ENCODE results near the gene TBP.

TBP gene

GRCh38 chr6:170533792-170534191, 20.4 kb upstream of the TBP start:
- peaks cover 63% of the 10 kb centered on the region for H4K20me1 ChIP-seq
- H3K27ac ChIP-seq = no peak overlapping the region
- H3K27me3 ChIP-seq = no peaks in the 10 kb centered on the region
- no peak overlapping the region for H3K9ac ChIP-seq
- H3K36me3 ChIP-seq = peaks cover 68% of the 10 kb centered on the region
- no peak overlapping the region for H3K4me3 ChIP-seq
- no peak for TF ChIP-seq Cebpa-rat (IDR thresholded peaks at IDR 0.05)
- no peak overlapping the region for H3K4me2 ChIP-seq
- H3K9me3 ChIP-seq = no peaks in the 10 kb centered on the region
- H3K4me1 ChIP-seq = no peaks in the 10 kb centered on the region

GRCh38 chr6:170535004-170535403, 19.2 kb upstream of the TBP start:
- Histone ChIP-seq H3K4me2 (no peak overlapping the region), H3K36me3 (peaks cover 79% of the 10 kb centered on the region), H4K20me1 (peaks cover 75% of the 10 kb centered on the region)

GRCh38 chr6:170536671-170537070, 17.5 kb upstream of the TBP start:
- peaks cover 91% of the 10 kb centered on the region for H4K20me1 ChIP-seq
- H3K36me3 ChIP-seq = peaks cover 94% of the 10 kb centered on the region
- TF ChIP-seq Cebpa-rat (IDR thresholded peaks at IDR 0.05) = no peak
- H3K4me1 ChIP-seq = no peaks in the 10 kb centered on the region
- H3K27ac ChIP-seq = no peak overlapping the region
- no peaks in the 10 kb centered on the region for H3K9me3 ChIP-seq
- H3K4me3 ChIP-seq = no peak overlapping the region
- no peak overlapping the region for H3K4me2 ChIP-seq
- no peaks in the 10 kb centered on the region for H3K27me3 ChIP-seq
- H3K9ac ChIP-seq = no peak overlapping the region

More at GRCh38 chr6:170535004-170535403, 19.2 kb upstream of the TBP start:
- TF ChIP-seq Cebpa-rat (IDR thresholded peaks at IDR 0.05) = no peak
- Histone ChIP-seq H3K27ac (no peak overlapping the region), H3K27me3 (no peaks in the 10 kb centered on the region), H3K9me3 (no peaks in the 10 kb centered on the region), H3K9ac (no peak overlapping the region), H3K4me1 (no peaks in the 10 kb centered on the region), H3K4me3 (no peak overlapping the region)

- Histone ChIP-seq H4K20me1 (peaks cover 93% of the 10 kb centered on the region), H3K4me3 (no peak overlapping the region), H3K36me3 (peaks cover 95% of the 10 kb centered on the region), H3K27ac (no peak overlapping the region), H3K4me2 (no peak overlapping the region), H3K27me3 (no peaks in the 10 kb centered on the region), H3K9ac (no peak overlapping the region), H3K4me1 (no peaks in the 10 kb centered on the region), H3K9me3 (no peaks in the 10 kb centered on the region)
- no peak for TF ChIP-seq Cebpa-rat (IDR thresholded peaks at IDR 0.05)
Observed at GRCh38 chr6:170537329-170537728, 16.8 kb upstream of the TBP start.

GRCh38 chr6:170542031-170542719, 12.0 kb upstream of the TBP start:
- peaks cover 98% of the 10 kb centered on the region for H3K36me3 ChIP-seq
- no peak overlapping the region for H3K4me2 ChIP-seq
- H3K27ac ChIP-seq = no peak overlapping the region
- no peaks in the 10 kb centered on the region for H3K9me3 ChIP-seq
- peaks cover 98% of the 10 kb centered on the region for H4K20me1 ChIP-seq
- H3K9ac ChIP-seq = no peak overlapping the region
- no peaks in the 10 kb centered on the region for H3K4me1 ChIP-seq
- H3K27me3 ChIP-seq = no peaks in the 10 kb centered on the region
- H3K4me3 ChIP-seq = no peak overlapping the region
- TF ChIP-seq Cebpa-rat (IDR thresholded peaks at IDR 0.05) = no peak

- Histone ChIP-seq H4K20me1 (peaks cover 98% of the 10 kb centered on the region), H3K36me3 (peaks cover 98% of the 10 kb centered on the region)
- no peak for TF ChIP-seq Cebpa-rat (IDR thresholded peaks at IDR 0.05)
Observed at GRCh38 chr6:170545405-170545804, 8.8 kb upstream of the TBP start.

GRCh38 chr6:170552765-170553533, 1.2 kb upstream of the TBP start, which contains the start of gene PSMB1:
PSMB1 (minus strand) TSS chr6:170553307; CDS start chr6:170553242, 65 bp downstream.
- Histone ChIP-seq H3K4me1 (peaks cover 48% of the 10 kb centered on the region), H3K9ac (peak within 1 kb of the TSS; percentile 93), H3K9me3 (no peaks in the 10 kb centered on the region), H3K4me2 (peak within 1 kb of the TSS; percentile 91), H3K27me3 (no peaks in the 10 kb centered on the region), H4K20me1 (peaks cover 79% of the 10 kb centered on the region), H3K27ac (peak within 1 kb of the TSS; percentile 91), H3K36me3 (peaks cover 40% of the 10 kb centered on the region), H3K4me3 (peak within 1 kb of the TSS; percentile 88)
- 0 out of 2 replicates have a peak, but pooled peaks have one; percentile 5 for TF ChIP-seq Cebpa-rat (IDR thresholded peaks at IDR 0.05)

More at GRCh38 chr6:170545405-170545804, 8.8 kb upstream of the TBP start:
- Histone ChIP-seq H3K27me3 (no peaks in the 10 kb centered on the region), H3K9ac (no peak overlapping the region), H3K4me3 (no peak overlapping the region), H3K27ac (no peak overlapping the region), H3K9me3 (no peaks in the 10 kb centered on the region), H3K4me2 (no peak overlapping the region), H3K4me1 (peaks cover 7% of the 10 kb centered on the region; the same call in 1 of the 2 replicates)

- Histone ChIP-seq H3K27me3 (no peaks in the 10 kb centered on the region), H3K9ac (peak overlapping the region; percentile 93), H3K4me2 (peak overlapping the region; percentile 91), H3K27ac (peak overlapping the region; percentile 91; the same call in 1 of the 2 replicates), H4K20me1 (peaks cover 79% of the 10 kb centered on the region), H3K9me3 (no peaks in the 10 kb centered on the region), H3K36me3 (peaks cover 40% of the 10 kb centered on the region), H3K4me3 (peak overlapping the region; percentile 88), H3K4me1 (peaks cover 48% of the 10 kb centered on the region)
- 0 out of 2 replicates have a peak, but pooled peaks have one; percentile 5 for TF ChIP-seq Cebpa-rat (IDR thresholded peaks at IDR 0.05)
Observed at GRCh38 chr6:170553534-170554012, 596 bp upstream of the TBP start.

GRCh38 chr6:170554796-170555137, 598 bp downstream of the TBP start:
- peaks cover 40% of the 10 kb centered on the region for H3K36me3 ChIP-seq
- no peak for TF ChIP-seq Cebpa-rat (IDR thresholded peaks at IDR 0.05)
- peak overlapping the region; percentile 88 for H3K4me3 ChIP-seq
- H3K9me3 ChIP-seq = no peaks in the 10 kb centered on the region
- H4K20me1 ChIP-seq = peaks cover 79% of the 10 kb centered on the region
- peak overlapping the region; percentile 91 for H3K9ac ChIP-seq
- peaks cover 47% of the 10 kb centered on the region for H3K4me1 ChIP-seq
- H3K4me2 ChIP-seq = peak overlapping the region; percentile 88
- no peaks in the 10 kb centered on the region for H3K27me3 ChIP-seq
- H3K27ac ChIP-seq = peak overlapping the region; percentile 85

GRCh38 chr6:170555305-170555704, 1.1 kb downstream of the TBP start:
- Histone ChIP-seq H3K4me3 (peak overlapping the region; percentile 88), H3K36me3 (peaks cover 40% of the 10 kb centered on the region), H3K27ac (0 out of 2 replicates have a peak overlapping the region, but pooled peaks have one; percentile 85), H3K27me3 (no peaks in the 10 kb centered on the region), H3K9ac (peak overlapping the region; percentile 91), H4K20me1 (peaks cover 79% of the 10 kb centered on the region), H3K9me3 (no peaks in the 10 kb centered on the region), H3K4me2 (peak overlapping the region; percentile 88), H3K4me1 (peaks cover 41% of the 10 kb centered on the region)
- no peak for TF ChIP-seq Cebpa-rat (IDR thresholded peaks at IDR 0.05)

Data from BLaER1 (cell line).